ENCODE measurements around the gene UBE2H. TPM values are rescaled to one million over a fixed set of nuclear protein-coding genes. Genes with fewer than 3 reads are reported as not detected.

Gene UBE2H
- total RNA-seq, 1 donor from 2014 or later, result 92.3 TPM

GRCh38 chr7:129851174-129851573 is 101.6 kb downstream of the UBE2H start:
- Mint-ChIP-seq H3K27ac (ENCODE audit: unreplicated experiment) (no peak overlapping the region), H3K36me3 (ENCODE audit: low read depth, unreplicated experiment) (peaks cover 10% of the 10 kb centered on the region), H3K27me3 (ENCODE audit: unreplicated experiment) (peaks cover 2% of the 10 kb centered on the region), H3K9me3 (ENCODE audit: unreplicated experiment) (no peaks in the 10 kb centered on the region), H3K4me1 (ENCODE audit: unreplicated experiment) (peaks cover 42% of the 10 kb centered on the region), H3K4me3 (ENCODE audit: unreplicated experiment) (no peak overlapping the region)
- TF ChIP-seq CTCF (IDR thresholded peaks at IDR 0.05; ENCODE audit: unreplicated experiment), result no peak
- no peak for DNase-seq (ENCODE audit: low spot score)

GRCh38 chr7:129848436-129848835 is 104.3 kb downstream of the UBE2H start:
- H3K4me3 Mint-ChIP-seq (ENCODE audit: unreplicated experiment), result no peak overlapping the region
- TF ChIP-seq CTCF (IDR thresholded peaks at IDR 0.05; ENCODE audit: unreplicated experiment), result no peak
- DNase-seq (ENCODE audit: low spot score), result no peak
- peaks cover 2% of the 10 kb centered on the region for H3K27me3 Mint-ChIP-seq (ENCODE audit: unreplicated experiment)
- H3K4me1 Mint-ChIP-seq (ENCODE audit: unreplicated experiment), result peaks cover 47% of the 10 kb centered on the region
- H3K36me3 Mint-ChIP-seq (ENCODE audit: low read depth, unreplicated experiment), result no peaks in the 10 kb centered on the region
- no peak overlapping the region for H3K27ac Mint-ChIP-seq (ENCODE audit: unreplicated experiment)
- H3K9me3 Mint-ChIP-seq (ENCODE audit: unreplicated experiment), result no peaks in the 10 kb centered on the region

- no peak for TF ChIP-seq CTCF (IDR thresholded peaks at IDR 0.05; ENCODE audit: unreplicated experiment)
- Mint-ChIP-seq H3K4me3 (ENCODE audit: unreplicated experiment) (no peak overlapping the region), H3K27me3 (ENCODE audit: unreplicated experiment) (peaks cover 5% of the 10 kb centered on the region), H3K4me1 (ENCODE audit: unreplicated experiment) (peaks cover 41% of the 10 kb centered on the region), H3K27ac (ENCODE audit: unreplicated experiment) (no peak overlapping the region), H3K9me3 (ENCODE audit: unreplicated experiment) (no peaks in the 10 kb centered on the region), H3K36me3 (ENCODE audit: low read depth, unreplicated experiment) (no peaks in the 10 kb centered on the region)
- DNase-seq (ENCODE audit: low spot score), result no peak
These were observed 106.8 kb downstream of the UBE2H start for GRCh38 chr7:129845972-129846327.

- no peak for TF ChIP-seq CTCF (IDR thresholded peaks at IDR 0.05; ENCODE audit: unreplicated experiment)
- Mint-ChIP-seq H3K4me1 (ENCODE audit: unreplicated experiment) (peaks cover 41% of the 10 kb centered on the region), H3K4me3 (ENCODE audit: unreplicated experiment) (no peak overlapping the region), H3K36me3 (ENCODE audit: low read depth, unreplicated experiment) (no peaks in the 10 kb centered on the region), H3K9me3 (ENCODE audit: unreplicated experiment) (no peaks in the 10 kb centered on the region), H3K27ac (ENCODE audit: unreplicated experiment) (no peak overlapping the region), H3K27me3 (ENCODE audit: unreplicated experiment) (peaks cover 5% of the 10 kb centered on the region)
- no peak for DNase-seq (ENCODE audit: low spot score)
These were observed 107.4 kb downstream of the UBE2H start for GRCh38 chr7:129845178-129845971.

GRCh38 chr7:129843978-129844840 is 108.6 kb downstream of the UBE2H start:
- DNase-seq (ENCODE audit: low spot score), result no peak
- peaks cover 41% of the 10 kb centered on the region for H3K4me1 Mint-ChIP-seq (ENCODE audit: unreplicated experiment)
- no peak overlapping the region for H3K27ac Mint-ChIP-seq (ENCODE audit: unreplicated experiment)
- no peak overlapping the region for H3K4me3 Mint-ChIP-seq (ENCODE audit: unreplicated experiment)
- no peak for TF ChIP-seq CTCF (IDR thresholded peaks at IDR 0.05; ENCODE audit: unreplicated experiment)
- H3K36me3 Mint-ChIP-seq (ENCODE audit: low read depth, unreplicated experiment), result peaks cover 1% of the 10 kb centered on the region
- peaks cover 4% of the 10 kb centered on the region for H3K27me3 Mint-ChIP-seq (ENCODE audit: unreplicated experiment)
- H3K9me3 Mint-ChIP-seq (ENCODE audit: unreplicated experiment), result no peaks in the 10 kb centered on the region

All from endothelial cell (in vitro differentiated cells).